Measurements from ENCODE around the gene RIMBP2.
A peak's percentile ranks its signal among the peaks of the same experiment; 100 is the strongest.

RIMBP2 gene

DNA sequence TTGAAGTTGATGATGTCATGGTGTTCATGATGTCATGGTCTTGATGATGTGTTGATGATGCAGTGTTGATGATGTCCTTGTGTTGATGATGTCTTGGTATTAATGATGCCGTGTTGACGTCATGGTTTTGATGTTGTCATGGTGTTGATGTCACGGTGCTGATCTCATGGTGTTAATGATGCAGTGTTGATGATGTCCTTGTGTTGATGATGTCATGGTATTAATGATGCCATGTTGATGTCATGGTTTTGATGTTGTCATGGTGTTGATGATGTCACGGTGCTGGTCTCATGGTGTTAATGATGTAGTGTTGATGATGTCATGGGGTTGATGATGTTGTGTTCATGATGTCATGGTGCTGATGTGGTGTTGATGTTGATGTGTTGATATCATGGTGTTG is 48.0 kb upstream of the RIMBP2 start:
- TF ChIP-seq, protein P1, sequence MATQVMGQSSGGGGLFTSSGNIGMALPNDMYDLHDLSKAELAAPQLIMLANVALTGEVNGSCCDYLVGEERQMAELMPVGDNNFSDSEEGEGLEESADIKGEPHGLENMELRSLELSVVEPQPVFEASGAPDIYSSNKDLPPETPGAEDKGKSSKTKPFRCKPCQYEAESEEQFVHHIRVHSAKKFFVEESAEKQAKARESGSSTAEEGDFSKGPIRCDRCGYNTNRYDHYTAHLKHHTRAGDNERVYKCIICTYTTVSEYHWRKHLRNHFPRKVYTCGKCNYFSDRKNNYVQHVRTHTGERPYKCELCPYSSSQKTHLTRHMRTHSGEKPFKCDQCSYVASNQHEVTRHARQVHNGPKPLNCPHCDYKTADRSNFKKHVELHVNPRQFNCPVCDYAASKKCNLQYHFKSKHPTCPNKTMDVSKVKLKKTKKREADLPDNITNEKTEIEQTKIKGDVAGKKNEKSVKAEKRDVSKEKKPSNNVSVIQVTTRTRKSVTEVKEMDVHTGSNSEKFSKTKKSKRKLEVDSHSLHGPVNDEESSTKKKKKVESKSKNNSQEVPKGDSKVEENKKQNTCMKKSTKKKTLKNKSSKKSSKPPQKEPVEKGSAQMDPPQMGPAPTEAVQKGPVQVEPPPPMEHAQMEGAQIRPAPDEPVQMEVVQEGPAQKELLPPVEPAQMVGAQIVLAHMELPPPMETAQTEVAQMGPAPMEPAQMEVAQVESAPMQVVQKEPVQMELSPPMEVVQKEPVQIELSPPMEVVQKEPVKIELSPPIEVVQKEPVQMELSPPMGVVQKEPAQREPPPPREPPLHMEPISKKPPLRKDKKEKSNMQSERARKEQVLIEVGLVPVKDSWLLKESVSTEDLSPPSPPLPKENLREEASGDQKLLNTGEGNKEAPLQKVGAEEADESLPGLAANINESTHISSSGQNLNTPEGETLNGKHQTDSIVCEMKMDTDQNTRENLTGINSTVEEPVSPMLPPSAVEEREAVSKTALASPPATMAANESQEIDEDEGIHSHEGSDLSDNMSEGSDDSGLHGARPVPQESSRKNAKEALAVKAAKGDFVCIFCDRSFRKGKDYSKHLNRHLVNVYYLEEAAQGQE (IDR thresholded peaks at IDR 0.05; ENCODE audit: insufficient replicate concordance, low read depth): no peak
- TF ChIP-seq CTCF (IDR thresholded peaks at IDR 0.05; ENCODE audit: insufficient read depth, low read length) (no peak), POLR2AphosphoS5 (IDR thresholded peaks at IDR 0.05; ENCODE audit: low read depth) (no peak), GABPA (IDR thresholded peaks at IDR 0.05; ENCODE audit: low read depth) (no peak), SPI1 (IDR thresholded peaks at IDR 0.05; ENCODE audit: borderline replicate concordance, low read depth) (no peak)
- peaks cover 5% of the 10 kb centered on the region for H3K27me3 ChIP-seq (ENCODE audit: insufficient read depth, poor library complexity, severe bottlenecking)
- no peak for DNase-seq (ENCODE audit: low read depth in 1 of 2, low spot score in 1 of 2)
- H3K4me3 ChIP-seq (replicated peaks; ENCODE audit: insufficient read depth, low read length): no peak overlapping the region
- no peak overlapping the region for H3K27ac ChIP-seq (replicated peaks)

DNA sequence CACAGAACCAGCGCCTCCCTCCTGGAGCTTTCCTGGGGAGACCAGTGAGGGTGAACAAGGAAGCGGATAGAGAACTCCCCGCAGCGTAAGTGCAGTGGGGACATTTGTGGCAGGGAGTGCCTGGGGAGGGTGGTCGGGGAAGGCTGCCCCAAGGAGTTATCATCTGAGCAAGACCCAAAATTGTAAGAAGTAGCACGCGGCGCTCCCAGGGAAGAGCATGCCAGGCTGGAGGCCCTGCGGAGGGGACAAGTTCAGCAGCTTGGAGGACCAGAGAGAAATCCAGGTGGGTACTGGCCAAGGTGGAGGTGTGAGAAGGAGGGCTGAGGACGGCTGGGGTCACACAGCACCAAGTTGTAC is 46.2 kb upstream of the RIMBP2 start:
- Histone ChIP-seq H3K4me3 (replicated peaks; ENCODE audit: insufficient read depth, low read length) (no peak overlapping the region), H3K27me3 (ENCODE audit: insufficient read depth, poor library complexity, severe bottlenecking) (peaks cover 5% of the 10 kb centered on the region), H3K27ac (replicated peaks) (no peak overlapping the region)
- no peak for DNase-seq (ENCODE audit: low read depth in 1 of 2, low spot score in 1 of 2)
- TF ChIP-seq GABPA (IDR thresholded peaks at IDR 0.05; ENCODE audit: low read depth): no peak
- TF ChIP-seq CTCF (IDR thresholded peaks at IDR 0.05; ENCODE audit: insufficient read depth, low read length): no peak
- TF ChIP-seq SPI1 (IDR thresholded peaks at IDR 0.05; ENCODE audit: borderline replicate concordance, low read depth): no peak
- TF ChIP-seq, protein P1 (IDR thresholded peaks at IDR 0.05; ENCODE audit: insufficient replicate concordance, low read depth): no peak
- TF ChIP-seq POLR2AphosphoS5 (IDR thresholded peaks at IDR 0.05; ENCODE audit: low read depth): no peak

DNA sequence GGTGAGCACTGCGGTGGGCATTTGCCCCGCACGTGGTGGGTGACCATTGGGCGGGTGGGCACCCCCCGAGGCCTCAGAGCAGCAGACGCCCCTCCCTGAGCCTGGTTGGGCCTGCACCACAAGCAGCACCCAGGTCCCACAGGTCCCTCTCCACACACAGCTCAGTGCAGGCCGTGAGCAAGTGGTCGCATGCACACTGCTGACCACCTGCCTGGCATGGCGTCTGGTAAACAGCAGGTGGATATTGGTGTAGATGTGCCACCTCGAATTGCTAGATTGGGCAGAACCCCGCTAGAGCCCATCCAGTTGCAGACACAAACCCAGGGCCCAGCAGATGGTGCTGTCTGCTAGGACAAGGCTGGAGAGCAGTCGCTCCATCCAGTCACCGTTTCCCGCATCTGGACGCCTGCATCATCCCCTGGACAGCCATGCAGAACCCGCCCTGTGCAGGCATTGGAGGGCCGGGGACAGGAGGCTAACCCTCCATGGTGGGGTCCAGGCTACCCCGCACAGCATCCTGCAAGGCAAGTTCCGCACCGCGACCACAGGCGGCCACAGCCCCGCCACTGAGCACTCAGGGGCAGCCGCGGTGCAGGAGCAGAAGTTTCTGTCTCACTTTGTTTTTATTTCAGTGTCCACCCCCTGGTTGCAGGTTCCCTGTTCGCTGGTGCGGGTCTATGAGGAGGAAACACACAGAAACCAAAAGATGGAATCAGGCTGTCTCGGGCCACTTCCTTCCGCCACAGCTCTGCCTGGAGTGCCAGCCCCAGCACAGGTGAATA is 45.6 kb upstream of the RIMBP2 start:
- no peak overlapping the region for H3K27ac ChIP-seq (replicated peaks)
- peaks cover 5% of the 10 kb centered on the region for H3K27me3 ChIP-seq (ENCODE audit: insufficient read depth, poor library complexity, severe bottlenecking)
- H3K4me3 ChIP-seq (replicated peaks; ENCODE audit: insufficient read depth, low read length): no peak overlapping the region
- TF ChIP-seq SPI1 (IDR thresholded peaks at IDR 0.05; ENCODE audit: borderline replicate concordance, low read depth) (no peak), CTCF (IDR thresholded peaks at IDR 0.05; ENCODE audit: insufficient read depth, low read length) (peak; percentile 48)
- DNase-seq (ENCODE audit: low read depth in 1 of 2, low spot score in 1 of 2): peak in 1 of 2 experiments; percentile 58

All from HL-60 (cell line).